Skin epidermis (tissue), 12 donors: ENCODE results near the gene KLHL2.
"Not testable (repeated sequence)": the region's sequence is repeated elsewhere in the genome, so short reads cannot be mapped to it uniquely, and the experiment has no call there.

ENCODE experiments used
- H3K27ac ChIP-seq, 21 experiments: fragments of 200-600 bp; sonication (generic) in 11 of 21; one replicate each; pipeline ENCODE4 v1.5.0; 2020; ENCODE audit warnings: mild to moderate bottlenecking in 3 of 21, inconsistent platforms in 2 of 21, moderate library complexity in 2 of 21
- H3K4me3 ChIP-seq, 7 experiments: fragments of 200-600 bp; sonication (generic) in 2 of 7; one replicate each; pipeline ENCODE4 v1.5.0; 2020; ENCODE audit warnings: inconsistent platforms in 2 of 7, mild to moderate bottlenecking in 2 of 7, moderate library complexity in 1 of 7

KLHL2 gene

GRCh38 chr4:165324236-165324917, 117.0 kb downstream of the KLHL2 start:
- Histone ChIP-seq H3K27ac (peak overlapping the region in 8 of 21 experiments; percentile 3 to 34 (median 20)), H3K4me3 (no peak overlapping the region)

GRCh38 chr4:165324918-165325304, 117.5 kb downstream of the KLHL2 start:
- peak overlapping the region in 5 of 21 experiments; percentile 10 to 30 (median 22) for H3K27ac ChIP-seq
- no peak overlapping the region for H3K4me3 ChIP-seq

GRCh38 chr4:165325732-165326512, 118.6 kb downstream of the KLHL2 start:
- peak overlapping the region in 1 of 7 experiments; percentile 75 for H3K4me3 ChIP-seq
- peak overlapping the region in 14 of 21 experiments; percentile 10 to 89 (median 74) for H3K27ac ChIP-seq

- H3K4me3 ChIP-seq, result peak overlapping the region; percentile 43 to 96 (median 86)
- peak overlapping the region in 19 of 21 experiments; percentile 33 to 89 (median 76) for H3K27ac ChIP-seq
These were observed 119.5 kb downstream of the KLHL2 start for GRCh38 chr4:165326831-165327210.

- Histone ChIP-seq H3K4me3 (peak within 1 kb of the TSS; percentile 75 to 96 (median 88)), H3K27ac (peak within 1 kb of the TSS in 20 of 21 experiments; percentile 34 to 90 (median 82))
These were observed 120.1 kb downstream of the KLHL2 start, which contains the start of gene MSMO1 for GRCh38 chr4:165327211-165328100. MSMO1 (plus strand) TSS chr4:165327669; CDS start chr4:165333371, 5,702 bp downstream.

- H3K4me3 ChIP-seq, result peak overlapping the region; percentile 75 to 96 (median 88)
- peak overlapping the region in 19 of 21 experiments; percentile 34 to 90 (median 82) for H3K27ac ChIP-seq
These were observed 120.7 kb downstream of the KLHL2 start for GRCh38 chr4:165328101-165328425.

GRCh38 chr4:165328708-165329107, 121.3 kb downstream of the KLHL2 start:
- peak overlapping the region in 6 of 7 experiments; percentile 75 to 96 (median 87) for H3K4me3 ChIP-seq
- H3K27ac ChIP-seq, result peak overlapping the region in 15 of 21 experiments; percentile 75 to 90 (median 83)

GRCh38 chr4:165330071-165330470, 122.7 kb downstream of the KLHL2 start:
- peak overlapping the region in 1 of 7 experiments; percentile 86 for H3K4me3 ChIP-seq
- H3K27ac ChIP-seq, result no peak overlapping the region

GRCh38 chr4:165330666-165331065, 123.3 kb downstream of the KLHL2 start:
- no peak overlapping the region for H3K4me3 ChIP-seq

GRCh38 chr4:165331359-165331758, 124.0 kb downstream of the KLHL2 start:
- Histone ChIP-seq H3K27ac (no peak overlapping the region), H3K4me3 (no peak overlapping the region)

More at GRCh38 chr4:165330666-165331065, 123.3 kb downstream of the KLHL2 start:
- H3K27ac ChIP-seq, result no peak overlapping the region

GRCh38 chr4:165331823-165332222, 124.5 kb downstream of the KLHL2 start:
- no peak overlapping the region for H3K4me3 ChIP-seq
- no peak overlapping the region for H3K27ac ChIP-seq

GRCh38 chr4:165332502-165332901, 125.1 kb downstream of the KLHL2 start:
- Histone ChIP-seq H3K27ac (no peak overlapping the region), H3K4me3 (no peak overlapping the region)

GRCh38 chr4:165335163-165335703, 127.9 kb downstream of the KLHL2 start:
- Histone ChIP-seq H3K4me3 (no peak overlapping the region), H3K27ac (no peak overlapping the region)

- H3K27ac ChIP-seq, result no peak overlapping the region
These were observed 129.4 kb downstream of the KLHL2 start for GRCh38 chr4:165336743-165337142.

GRCh38 chr4:165342340-165342739, 135.0 kb downstream of the KLHL2 start:
- not testable (repeated sequence) for H3K4me3 ChIP-seq

More at GRCh38 chr4:165336743-165337142, 129.4 kb downstream of the KLHL2 start:
- no peak overlapping the region for H3K4me3 ChIP-seq

GRCh38 chr4:165343353-165344191, 136.2 kb downstream of the KLHL2 start:
- no peak overlapping the region for H3K4me3 ChIP-seq
- H3K27ac ChIP-seq, result no peak overlapping the region

More at GRCh38 chr4:165342340-165342739, 135.0 kb downstream of the KLHL2 start:
- H3K27ac ChIP-seq, result not testable (repeated sequence)

- Histone ChIP-seq H3K27ac (no peak overlapping the region), H3K4me3 (no peak overlapping the region)
These were observed 138.5 kb downstream of the KLHL2 start for GRCh38 chr4:165345666-165346417.
